Stimulated activated naive CD8-positive, alpha-beta T cell treated with anti-CD3 and anti-CD28 coated beads, Interleukin-15, Interleukin-2, amounts not matched to agents 100 ng/mL and 50 ng/mL, for 24 hours (primary cell): ENCODE measurements around the gene TULP3.
A peak's percentile ranks its signal among the peaks of the same experiment; 100 is the strongest.

Experiments used
- H3K27ac Mint-ChIP-seq: one replicate; pipeline ENCODE4 v1.8.0; 2021; ENCODE audit warnings: mild to moderate bottlenecking, mixed read lengths
- H3K27me3 Mint-ChIP-seq: one replicate; pipeline ENCODE4 v1.8.0; 2021; ENCODE audit warnings: mixed read lengths
- H3K36me3 Mint-ChIP-seq: one replicate; pipeline ENCODE4 v1.8.0; 2021; ENCODE audit warnings: low read depth, mixed read lengths
- H3K4me1 Mint-ChIP-seq: one replicate; pipeline ENCODE4 v1.8.0; 2021; ENCODE audit warnings: low read depth, mixed read lengths
- H3K4me3 Mint-ChIP-seq: one replicate; pipeline ENCODE4 v1.8.0; 2021; ENCODE audit warnings: mild to moderate bottlenecking, mixed read lengths
- H3K9me3 Mint-ChIP-seq: one replicate; pipeline ENCODE4 v1.8.0; 2021; ENCODE audit warnings: mixed read lengths

The TULP3 gene

GRCh38 chr12:2934371-2934770 lies 43.7 kb downstream of the TULP3 start:
- Mint-ChIP-seq H3K9me3 (no peaks in the 10 kb centered on the region), H3K4me3 (no peak overlapping the region), H3K27me3 (no peaks in the 10 kb centered on the region), H3K4me1 (no peaks in the 10 kb centered on the region), H3K27ac (no peak overlapping the region), H3K36me3 (peaks cover 38% of the 10 kb centered on the region)

GRCh38 chr12:2936301-2936700 lies 45.6 kb downstream of the TULP3 start:
- Mint-ChIP-seq H3K36me3 (peaks cover 35% of the 10 kb centered on the region), H3K9me3 (no peaks in the 10 kb centered on the region), H3K27ac (no peak overlapping the region), H3K4me1 (no peaks in the 10 kb centered on the region), H3K27me3 (no peaks in the 10 kb centered on the region), H3K4me3 (no peak overlapping the region)

GRCh38 chr12:2937500-2937899 lies 46.8 kb downstream of the TULP3 start:
- Mint-ChIP-seq H3K27me3 (no peaks in the 10 kb centered on the region), H3K36me3 (peaks cover 33% of the 10 kb centered on the region), H3K4me1 (no peaks in the 10 kb centered on the region), H3K27ac (no peak overlapping the region), H3K4me3 (no peak overlapping the region), H3K9me3 (no peaks in the 10 kb centered on the region)

- Mint-ChIP-seq H3K4me1 (no peaks in the 10 kb centered on the region), H3K9me3 (no peaks in the 10 kb centered on the region), H3K4me3 (no peak overlapping the region), H3K27me3 (no peaks in the 10 kb centered on the region), H3K27ac (no peak overlapping the region), H3K36me3 (peaks cover 28% of the 10 kb centered on the region)
Observed at GRCh38 chr12:2939191-2939590, 48.5 kb downstream of the TULP3 start.

- no peak overlapping the region for H3K4me3 Mint-ChIP-seq
- no peak overlapping the region for H3K27ac Mint-ChIP-seq
- H3K9me3 Mint-ChIP-seq: no peaks in the 10 kb centered on the region
- H3K36me3 Mint-ChIP-seq: peaks cover 15% of the 10 kb centered on the region
- no peaks in the 10 kb centered on the region for H3K4me1 Mint-ChIP-seq
- H3K27me3 Mint-ChIP-seq: no peaks in the 10 kb centered on the region
Observed at GRCh38 chr12:2940564-2940963, 49.9 kb downstream of the TULP3 start.

- Mint-ChIP-seq H3K27me3 (no peaks in the 10 kb centered on the region), H3K27ac (no peak overlapping the region), H3K4me1 (no peaks in the 10 kb centered on the region), H3K36me3 (peaks cover 15% of the 10 kb centered on the region), H3K4me3 (no peak overlapping the region), H3K9me3 (no peaks in the 10 kb centered on the region)
Observed at GRCh38 chr12:2941524-2941923, 50.8 kb downstream of the TULP3 start.

GRCh38 chr12:2944401-2945047 lies 53.8 kb downstream of the TULP3 start:
- Mint-ChIP-seq H3K27me3 (peaks cover 3% of the 10 kb centered on the region), H3K27ac (no peak overlapping the region), H3K36me3 (peaks cover 4% of the 10 kb centered on the region), H3K4me3 (no peak overlapping the region), H3K4me1 (no peaks in the 10 kb centered on the region), H3K9me3 (no peaks in the 10 kb centered on the region)

- H3K4me3 Mint-ChIP-seq: no peak overlapping the region
- H3K36me3 Mint-ChIP-seq: no peaks in the 10 kb centered on the region
- H3K27ac Mint-ChIP-seq: no peak overlapping the region
- H3K27me3 Mint-ChIP-seq: peaks cover 3% of the 10 kb centered on the region
- H3K9me3 Mint-ChIP-seq: no peaks in the 10 kb centered on the region
- no peaks in the 10 kb centered on the region for H3K4me1 Mint-ChIP-seq
Observed at GRCh38 chr12:2949411-2949810, 58.7 kb downstream of the TULP3 start.

GRCh38 chr12:2955888-2956287 lies 65.2 kb downstream of the TULP3 start:
- Mint-ChIP-seq H3K9me3 (no peaks in the 10 kb centered on the region), H3K36me3 (no peaks in the 10 kb centered on the region), H3K27ac (no peak overlapping the region), H3K4me1 (peaks cover 19% of the 10 kb centered on the region), H3K27me3 (peaks cover 35% of the 10 kb centered on the region), H3K4me3 (no peak overlapping the region)

- Mint-ChIP-seq H3K27me3 (peaks cover 51% of the 10 kb centered on the region), H3K36me3 (no peaks in the 10 kb centered on the region), H3K4me1 (peaks cover 21% of the 10 kb centered on the region), H3K9me3 (no peaks in the 10 kb centered on the region), H3K27ac (no peak overlapping the region), H3K4me3 (peak overlapping the region; percentile 77)
Observed at GRCh38 chr12:2957816-2958431, 67.2 kb downstream of the TULP3 start.

- Mint-ChIP-seq H3K27ac (no peak overlapping the region), H3K4me1 (peaks cover 21% of the 10 kb centered on the region), H3K4me3 (peak overlapping the region; percentile 77), H3K9me3 (no peaks in the 10 kb centered on the region), H3K36me3 (no peaks in the 10 kb centered on the region), H3K27me3 (peaks cover 51% of the 10 kb centered on the region)
Observed at GRCh38 chr12:2958432-2959191, 67.9 kb downstream of the TULP3 start.

- H3K36me3 Mint-ChIP-seq: no peaks in the 10 kb centered on the region
- H3K27ac Mint-ChIP-seq: no peak within 1 kb of the TSS
- peak within 1 kb of the TSS; percentile 77 for H3K4me3 Mint-ChIP-seq
- peaks cover 21% of the 10 kb centered on the region for H3K4me1 Mint-ChIP-seq
- peaks cover 53% of the 10 kb centered on the region for H3K27me3 Mint-ChIP-seq
- no peaks in the 10 kb centered on the region for H3K9me3 Mint-ChIP-seq
Observed at GRCh38 chr12:2959192-2959504, 68.5 kb downstream of the TULP3 start, which contains the start of gene TEAD4. TSS of gene TEAD4 (plus strand) at chr12:2959397.

GRCh38 chr12:2959505-2960389 lies 69.1 kb downstream of the TULP3 start:
- Mint-ChIP-seq H3K36me3 (no peaks in the 10 kb centered on the region), H3K27me3 (peaks cover 55% of the 10 kb centered on the region), H3K4me3 (peak overlapping the region; percentile 64), H3K27ac (no peak overlapping the region), H3K4me1 (peaks cover 21% of the 10 kb centered on the region), H3K9me3 (no peaks in the 10 kb centered on the region)

GRCh38 chr12:2960390-2960956 lies 69.8 kb downstream of the TULP3 start:
- Mint-ChIP-seq H3K4me3 (peak overlapping the region; percentile 64), H3K27me3 (peaks cover 55% of the 10 kb centered on the region), H3K27ac (no peak overlapping the region), H3K36me3 (no peaks in the 10 kb centered on the region), H3K9me3 (no peaks in the 10 kb centered on the region), H3K4me1 (peaks cover 21% of the 10 kb centered on the region)
